Keratinocyte (primary cell): Measurements from ENCODE around the gene ENTR1. TPM values are rescaled to one million over a fixed set of nuclear protein-coding genes. Genes with fewer than 3 reads are reported as not detected.

ENCODE experiments used
- DNase-seq: peaks from one replicate; pipeline ENCODE4 v3.0.0-alpha.2; 2011; ENCODE audit warnings: low read depth, missing footprints, low spot score
- FAIRE-seq: peaks from 2 replicates; lab custom pipeline; 2011; peaks lifted over from hg19 to GRCh38; lab: Jason Lieb, UNC
- H2AFZ ChIP-seq: 2 replicates; pipeline ENCODE4 v1.6.0; 2012; ENCODE audit warnings: low read length, control low read depth, inconsistent platforms; ENCODE audit not compliant: control insufficient read depth
- H3K27ac ChIP-seq: 2 replicates; pipeline ENCODE4 v1.5.1; 2011; ENCODE audit warnings: low read length; ENCODE audit not compliant: control insufficient read depth, insufficient read depth
- H3K27me3 ChIP-seq: 3 replicates; pipeline ENCODE4 v1.6.0; 2011; ENCODE audit warnings: low read length; ENCODE audit not compliant: control insufficient read depth, insufficient read depth; ENCODE audit errors: extremely low read depth
- H3K36me3 ChIP-seq, 2 experiments: 2 replicates in 1 of 2; 3 replicates in 1 of 2; pipeline ENCODE4 v1.5.1; 2011; ENCODE audit warnings: low read length in 2 of 2, mild to moderate bottlenecking in 1 of 2; ENCODE audit not compliant: control insufficient read depth in 2 of 2, insufficient read depth in 2 of 2; ENCODE audit errors: extremely low read depth in 1 of 2
- H3K4me1 ChIP-seq: 3 replicates; pipeline ENCODE4 v1.5.1; 2011; ENCODE audit warnings: low read length; ENCODE audit not compliant: control insufficient read depth, insufficient read depth; ENCODE audit errors: extremely low read depth
- H3K4me2 ChIP-seq: 3 replicates; pipeline ENCODE4 v1.6.0; 2011; ENCODE audit warnings: low read depth, low read length; ENCODE audit not compliant: control insufficient read depth, insufficient read depth; ENCODE audit errors: extremely low read depth
- H3K4me3 ChIP-seq, 3 experiments: fragments of 200-600 bp in 1 of 3; sonication (generic) in 1 of 3; 2 replicates in 2 of 3; 3 replicates in 1 of 3; pipeline ENCODE4 v1.5.1; 2011 to 2016; ENCODE audit warnings: low read length in 3 of 3, mild to moderate bottlenecking in 3 of 3, control low read depth in 2 of 3, inconsistent platforms in 1 of 3, low read depth in 1 of 3, mixed read lengths in 1 of 3, mixed run types in 1 of 3, moderate library complexity in 1 of 3; ENCODE audit not compliant: control insufficient read depth in 2 of 3, insufficient read depth in 2 of 3; ENCODE audit errors: extremely low read depth in 1 of 3
- H3K79me2 ChIP-seq: 2 replicates; pipeline ENCODE4 v1.6.0; 2012; ENCODE audit warnings: low read length; ENCODE audit not compliant: control insufficient read depth, insufficient read depth
- H3K9ac ChIP-seq: 3 replicates; pipeline ENCODE4 v1.6.0; 2011; ENCODE audit warnings: low read length; ENCODE audit not compliant: control insufficient read depth, insufficient read depth; ENCODE audit errors: extremely low read depth
- H3K9me1 ChIP-seq: 3 replicates; pipeline ENCODE4 v1.6.0; 2011; ENCODE audit warnings: low read length; ENCODE audit not compliant: control insufficient read depth, insufficient read depth; ENCODE audit errors: extremely low read depth
- H3K9me3 ChIP-seq: 2 replicates; pipeline ENCODE4 v1.5.1; 2012; ENCODE audit warnings: low read depth, low read length; ENCODE audit not compliant: control insufficient read depth
- H4K20me1 ChIP-seq: 3 replicates; pipeline ENCODE4 v1.6.0; 2011; ENCODE audit warnings: low read length; ENCODE audit not compliant: control insufficient read depth, insufficient read depth; ENCODE audit errors: extremely low read depth
- CTCF ChIP-seq, 3 experiments: IDR thresholded peaks in 1 of 3; conservative IDR thresholded peaks in 1 of 3; optimal IDR thresholded peaks in 1 of 3; 2 replicates in 2 of 3; 3 replicates in 1 of 3; pipeline versions ENCODE3 to v1.5.1; 2011; ENCODE audit warnings: low read length in 3 of 3, mild to moderate bottlenecking in 3 of 3, moderate library complexity in 2 of 3, control low read depth in 1 of 3, inconsistent platforms in 1 of 3; ENCODE audit not compliant: insufficient read depth in 2 of 3; ENCODE audit errors: extremely low read depth in 1 of 3
- EZH2 ChIP-seq: IDR thresholded peaks from one replicate; pipeline ENCODE4 v1.6.1; 2012; ENCODE audit warnings: inconsistent platforms, mild to moderate bottlenecking, low read length, moderate library complexity
- dilution Hi-C: fragments of 300-500 bp; cut with MboI; formaldehyde crosslinking; loops from one replicate; pipeline ENCODE4 v1.7.0; 2020; ENCODE audit warnings: low sequenced_read_pairs; ENCODE audit not compliant: extremely low pct_ligation_motif_present
- polyA plus RNA-seq, 5 experiments: library from polyadenylated mRNA; depleted of rRNA in 3 of 5; stranded (reverse) in 3 of 5; stranded (forward) in 1 of 5; unstranded in 1 of 5; fragments of >200 nt; gene quantifications; 1 replicate in 1 of 5; 2 replicates in 3 of 5; 3 replicates in 1 of 5; pipeline versions ENCODE4 v1.2.1 to v1.2.3, GENCODE V29; 2011 to 2012; ENCODE audit warnings: missing spikeins in 2 of 5, low read depth in 1 of 5, low replicate concordance in 1 of 5

ENTR1 gene
- polyA plus RNA-seq, 1 donor (not counting 4 experiments of a cell fraction or from before 2014, with no cell fraction given) = 46.5 TPM

GRCh38 chr9:136402067-136402466, 8.3 kb downstream of the ENTR1 start:
- H4K20me1 ChIP-seq = peaks cover 5% of the 10 kb centered on the region
- H2AFZ ChIP-seq = no peak overlapping the region
- H3K27ac ChIP-seq = no peak overlapping the region
- no peaks in the 10 kb centered on the region for H3K27me3 ChIP-seq
- DNase-seq (no peak), FAIRE-seq (no peak)
- H3K9me1 ChIP-seq = peaks cover 4% of the 10 kb centered on the region
- no peak overlapping the region for H3K9ac ChIP-seq
- H3K79me2 ChIP-seq = peaks cover 27% of the 10 kb centered on the region
- dilution Hi-C loops = no loop called here
- peaks cover 12% of the 10 kb centered on the region for H3K4me1 ChIP-seq
- no peak overlapping the region for H3K4me3 ChIP-seq
- peaks cover 20 to 23% of the 10 kb centered on the region in 2 experiments for H3K36me3 ChIP-seq
- no peak overlapping the region for H3K4me2 ChIP-seq
- no peak for TF ChIP-seq CTCF (optimal IDR thresholded peaks at IDR 0.05 in 1 of 3, IDR thresholded peaks at IDR 0.05 in 1 of 3, conservative IDR thresholded peaks at IDR 0.05 in 1 of 3; ENCODE audit: extremely low read depth in 1 of 3, insufficient read depth in 2 of 3, low read length in 3 of 3)
- TF ChIP-seq EZH2 = no peak
- no peaks in the 10 kb centered on the region for H3K9me3 ChIP-seq

GRCh38 chr9:136401173-136401922, 9.1 kb downstream of the ENTR1 start:
- Histone ChIP-seq H3K79me2 (peaks cover 32% of the 10 kb centered on the region), H3K4me3 (no peak overlapping the region), H3K4me1 (peaks cover 12% of the 10 kb centered on the region), H3K36me3 (peaks cover 24 to 25% of the 10 kb centered on the region in 2 experiments), H4K20me1 (peaks cover 5% of the 10 kb centered on the region), H3K27me3 (no peaks in the 10 kb centered on the region), H3K9me1 (peaks cover 4% of the 10 kb centered on the region), H3K9ac (no peak overlapping the region), H2AFZ (no peak overlapping the region), H3K27ac (no peak overlapping the region), H3K4me2 (no peak overlapping the region), H3K9me3 (no peaks in the 10 kb centered on the region)
- TF ChIP-seq EZH2 (no peak), CTCF (optimal IDR thresholded peaks at IDR 0.05 in 1 of 3, IDR thresholded peaks at IDR 0.05 in 1 of 3, conservative IDR thresholded peaks at IDR 0.05 in 1 of 3; ENCODE audit: extremely low read depth in 1 of 3, insufficient read depth in 2 of 3, low read length in 3 of 3) (no peak)
- no peak for FAIRE-seq
- dilution Hi-C loops = no loop called here
- no peak for DNase-seq
